Gastrocnemius medialis (tissue), 4 donors: ENCODE data around the gene BRF1. TPM values are rescaled to one million over a fixed set of nuclear protein-coding genes. Genes with fewer than 3 reads are reported as not detected.

Source experiments
- ATAC-seq, 2 donors: fragments of 150-250 bp; one replicate each; pipeline ENCODE4 v1.9.1; 2016
- DNase-seq, 2 donors: peaks; one replicate each; pipeline ENCODE4 v3.0.0-alpha.2; 2019
- H3K27ac ChIP-seq, 4 donors: fragments of 200-600 bp; sonication (generic); 1 replicate in 1 of 4; 2 replicates in 3 of 4; pipeline ENCODE4 v1.5.1; 2016 to 2018; ENCODE audit warnings: mild to moderate bottlenecking in 2 of 4, moderate library complexity in 1 of 4
- H3K27me3 ChIP-seq, 3 donors: fragments of 200-600 bp; sonication (generic) in 2 of 3; 1 replicate in 1 of 3; 2 replicates in 2 of 3; pipeline versions ENCODE4 v1.5.1 to v1.6.0; 2016 to 2019; ENCODE audit warnings: mild to moderate bottlenecking in 1 of 3, moderate library complexity in 1 of 3
- H3K36me3 ChIP-seq, 2 donors: fragments of 200-600 bp; sonication (generic) in 1 of 2; one replicate each; pipeline ENCODE4 v1.5.1; 2017 to 2018
- H3K4me1 ChIP-seq, 2 donors: fragments of 200-600 bp; sonication (generic) in 1 of 2; one replicate each; pipeline ENCODE4 v1.5.1; 2016 to 2017; ENCODE audit warnings: mild to moderate bottlenecking in 2 of 2
- H3K4me3 ChIP-seq, 4 donors: fragments of 200-600 bp; sonication (generic) in 3 of 4; 1 replicate in 1 of 4; 2 replicates in 3 of 4; pipeline ENCODE4 v1.5.1; 2016 to 2019; ENCODE audit warnings: mild to moderate bottlenecking in 2 of 4
- H3K9me3 ChIP-seq, 3 donors: fragments of 200-600 bp; sonication (generic) in 2 of 3; 1 replicate in 1 of 3; 2 replicates in 2 of 3; pipeline ENCODE4 v1.5.1; 2016 to 2019
- CTCF ChIP-seq, 5 experiments: fragments of 450-650 bp in 3 of 5; fragments of 200-600 bp in 2 of 5; sonication (generic) in 2 of 5; IDR thresholded peaks in 4 of 5; conservative IDR thresholded peaks in 1 of 5; 1 replicate in 4 of 5; 2 replicates in 1 of 5; pipeline ENCODE4 v1.5.1; 2016 to 2019; ENCODE audit warnings: antibody characterized with exemption in 5 of 5, mild to moderate bottlenecking in 3 of 5, moderate library complexity in 3 of 5
- POLR2A ChIP-seq, 2 donors: fragments of 450-650 bp; IDR thresholded peaks; one replicate each; pipeline ENCODE4 v1.6.1; 2017; ENCODE audit warnings: antibody characterized with exemption in 2 of 2, mild to moderate bottlenecking in 2 of 2, moderate library complexity in 2 of 2
- in situ Hi-C, 4 donors: fragments of 200-750 bp; cut with MboI; loops; one replicate each; pipeline versions ENCODE4 v1.15.0 to v1.8.0; 2017; ENCODE audit warnings: low sequenced_read_pairs in 4 of 4
- intact Hi-C: fragments of 100-400 bp; cut with DNase I; formaldehyde crosslinking; loops from one replicate; pipeline ENCODE4 v1.15.1; 2023; ENCODE audit warnings: low total_unique reads
- total RNA-seq, 4 donors: library from RNA; depleted of rRNA; stranded (reverse); fragments of >200 nt; gene quantifications; one replicate each; pipeline versions ENCODE4 v1.1.0 to v1.2.3, GENCODE V29; 2016

Gene BRF1
- total RNA-seq = 10 to 100 TPM; 19.5 to 27.4 (median 21.4) TPM

GRCh38 chr14:105300542-105301102, at the start of gene BRF1:
BRF1 (minus strand) TSS chr14:105301001; CDS start chr14:105300629, 372 bp downstream.
- peak; percentile 89 to 90 for ATAC-seq
- in situ Hi-C loops (no loop called here), intact Hi-C loops (loop anchor here (1.0 to 10.0 kb wide), 5 partner anchors 14 to 315 kb away; partner anchors contain the start of genes CLBA1, MTA1 and PACS2)
- peak within 1 kb of the TSS; percentile 69 to 97 (median 75) for H3K4me3 ChIP-seq
- peak within 1 kb of the TSS; percentile 90 to 99 (median 94) for H3K27ac ChIP-seq
- H3K4me1 ChIP-seq = peaks cover 12 to 14% of the 10 kb centered on the region in 2 donors
- DNase-seq = peak; percentile 91 to 93
- no peaks in the 10 kb centered on the region for H3K36me3 ChIP-seq
- H3K27me3 ChIP-seq = no peaks in the 10 kb centered on the region
- TF ChIP-seq CTCF (IDR thresholded peaks at IDR 0.05 in 4 of 5, conservative IDR thresholded peaks at IDR 0.05 in 1 of 5) (peak in 1 of 5 experiments; percentile 8), POLR2A (IDR thresholded peaks at IDR 0.05) (peak; percentile 73 to 76)
- H3K9me3 ChIP-seq = no peaks in the 10 kb centered on the region

- intact Hi-C loops = no loop called here
- Histone ChIP-seq H3K4me3 (no peak overlapping the region), H3K4me1 (peaks cover 10 to 11% of the 10 kb centered on the region in 2 donors), H3K36me3 (no peaks in the 10 kb centered on the region), H3K27me3 (no peaks in the 10 kb centered on the region), H3K9me3 (no peaks in the 10 kb centered on the region), H3K27ac (no peak overlapping the region)
- TF ChIP-seq POLR2A (IDR thresholded peaks at IDR 0.05) (no peak), CTCF (IDR thresholded peaks at IDR 0.05 in 4 of 5, conservative IDR thresholded peaks at IDR 0.05 in 1 of 5) (no peak)
- ATAC-seq (no peak), DNase-seq (no peak)
- in situ Hi-C loops = loop anchor here in 2 of 4 donors (25.0 kb wide), 3 partner anchors 137 to 263 kb away; partner anchors contain the start of genes CRIP1 (in 1 of the 2) and TEDC1 (in 1 of the 2)
Observed at GRCh38 chr14:105349992-105350391, 49.2 kb upstream of the BRF1 start.

GRCh38 chr14:105348945-105349699, 48.3 kb upstream of the BRF1 start:
- H3K36me3 ChIP-seq = no peaks in the 10 kb centered on the region
- H3K27ac ChIP-seq = no peak overlapping the region
- H3K4me3 ChIP-seq = no peak overlapping the region
- no peaks in the 10 kb centered on the region for H3K27me3 ChIP-seq
- no peak for ATAC-seq
- DNase-seq = no peak
- TF ChIP-seq POLR2A (IDR thresholded peaks at IDR 0.05) (no peak), CTCF (IDR thresholded peaks at IDR 0.05 in 4 of 5, conservative IDR thresholded peaks at IDR 0.05 in 1 of 5) (no peak)
- H3K4me1 ChIP-seq = peaks cover 10 to 11% of the 10 kb centered on the region in 2 donors
- H3K9me3 ChIP-seq = no peaks in the 10 kb centered on the region
- intact Hi-C loops (no loop called here), in situ Hi-C loops (loop anchor here in 1 of 4 donors (25.0 kb wide), 1 partner anchor 137 kb away; no protein-coding TSS in a partner anchor)

GRCh38 chr14:105348169-105348944, 47.6 kb upstream of the BRF1 start:
- TF ChIP-seq POLR2A (IDR thresholded peaks at IDR 0.05) (no peak), CTCF (IDR thresholded peaks at IDR 0.05 in 4 of 5, conservative IDR thresholded peaks at IDR 0.05 in 1 of 5) (no peak)
- H3K4me1 ChIP-seq = peaks cover 12% of the 10 kb centered on the region in 2 donors
- H3K4me3 ChIP-seq = no peak overlapping the region
- no peaks in the 10 kb centered on the region for H3K9me3 ChIP-seq
- no peaks in the 10 kb centered on the region for H3K27me3 ChIP-seq
- in situ Hi-C loops (loop anchor here in 1 of 4 donors (25.0 kb wide), 1 partner anchor 136 kb away; no protein-coding TSS in a partner anchor), intact Hi-C loops (no loop called here)
- no peak overlapping the region for H3K27ac ChIP-seq
- no peaks in the 10 kb centered on the region for H3K36me3 ChIP-seq
- ATAC-seq (no peak), DNase-seq (no peak)
